RPMI8226 (cell line): ENCODE data around the gene PHETA1.
"Not testable (repeated sequence)": the region's sequence is repeated elsewhere in the genome, so short reads cannot be mapped to it uniquely, and the experiment has no call there.

Experiments
- DNase-seq: peaks from one replicate; pipeline ENCODE4 v3.0.0-alpha.2; 2015

Gene PHETA1

GRCh38 chr12:111405149-111405858, 36.4 kb upstream of the PHETA1 start:
- DNase-seq, result peak; percentile 96

GRCh38 chr12:111404362-111405148, 35.7 kb upstream of the PHETA1 start:
- DNase-seq, result peak; percentile 20

- not testable (repeated sequence) for DNase-seq
Observed at GRCh38 chr12:111402490-111402824, 33.6 kb upstream of the PHETA1 start.

GRCh38 chr12:111401167-111401605, 32.3 kb upstream of the PHETA1 start:
- no peak for DNase-seq

GRCh38 chr12:111399741-111400404, 31.0 kb upstream of the PHETA1 start:
- not testable (repeated sequence) for DNase-seq

GRCh38 chr12:111398530-111398929, 29.6 kb upstream of the PHETA1 start:
- DNase-seq, result no peak

GRCh38 chr12:111396726-111397445, 28.0 kb upstream of the PHETA1 start:
- peak; percentile 87 for DNase-seq

- DNase-seq, result not testable (repeated sequence)
Observed at GRCh38 chr12:111396271-111396670, 27.4 kb upstream of the PHETA1 start.

GRCh38 chr12:111395336-111396187, 26.7 kb upstream of the PHETA1 start:
- DNase-seq, result no peak

- DNase-seq, result no peak
Observed at GRCh38 chr12:111394480-111394879, 25.6 kb upstream of the PHETA1 start.

- no peak for DNase-seq
Observed at GRCh38 chr12:111393700-111394300, 24.9 kb upstream of the PHETA1 start.

GRCh38 chr12:111390910-111391309, 22.0 kb upstream of the PHETA1 start:
- DNase-seq, result no peak

GRCh38 chr12:111389635-111390034, 20.7 kb upstream of the PHETA1 start:
- peak; percentile 74 for DNase-seq

- DNase-seq, result no peak
Observed at GRCh38 chr12:111387747-111388323, 18.9 kb upstream of the PHETA1 start.

- DNase-seq, result no peak
Observed at GRCh38 chr12:111386885-111387284, 18.0 kb upstream of the PHETA1 start.

- DNase-seq, result no peak
Observed at GRCh38 chr12:111384596-111384995, 15.7 kb upstream of the PHETA1 start.

- no peak for DNase-seq
Observed at GRCh38 chr12:111379942-111380554, 11.2 kb upstream of the PHETA1 start.

- DNase-seq, result no peak
Observed at GRCh38 chr12:111377440-111377839, 8.5 kb upstream of the PHETA1 start.

GRCh38 chr12:111373231-111373630, 4.3 kb upstream of the PHETA1 start:
- not testable (repeated sequence) for DNase-seq

GRCh38 chr12:111369496-111370220, 763 bp upstream of the PHETA1 start:
- no peak for DNase-seq
